GM18870 (cell line): Measurements from ENCODE around the gene GALNT12.

Experiments
- ATAC-seq: cut with Tn5 transposase; IDR thresholded peaks from one replicate; pipeline ENCODE4 v1.9.1; 2021; ENCODE audit warnings: moderate library complexity; ENCODE audit not compliant: unreplicated experiment

The GALNT12 gene

GRCh38 chr9:98801561-98801960 lies 5.9 kb upstream of the GALNT12 start:
- ATAC-seq: no peak

DNA sequence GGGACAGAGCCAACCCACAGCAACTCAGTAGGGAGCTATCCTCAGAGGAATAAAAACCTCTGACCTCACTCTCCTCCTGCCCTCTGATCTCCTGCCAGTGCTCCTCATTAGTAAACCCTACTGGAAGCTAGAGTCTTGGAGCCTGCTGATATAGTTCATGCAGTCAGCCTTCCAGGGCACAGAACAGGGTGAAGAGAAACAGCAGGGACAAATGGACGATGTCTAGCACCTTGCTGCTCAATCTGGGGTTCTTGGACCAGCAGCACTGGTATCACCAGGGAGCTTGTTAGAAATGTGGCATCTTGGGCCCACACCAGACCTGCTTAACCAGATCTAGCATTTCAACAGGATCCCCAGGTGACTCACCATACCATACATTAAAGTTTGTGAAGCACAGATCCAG lies 5.5 kb upstream of the GALNT12 start:
- ATAC-seq: no peak

- no peak for ATAC-seq
Measured at GRCh38 chr9:98804083-98804482, 3.4 kb upstream of the GALNT12 start.

GRCh38 chr9:98805506-98806272 lies 1.8 kb upstream of the GALNT12 start:
- ATAC-seq: no peak

DNA sequence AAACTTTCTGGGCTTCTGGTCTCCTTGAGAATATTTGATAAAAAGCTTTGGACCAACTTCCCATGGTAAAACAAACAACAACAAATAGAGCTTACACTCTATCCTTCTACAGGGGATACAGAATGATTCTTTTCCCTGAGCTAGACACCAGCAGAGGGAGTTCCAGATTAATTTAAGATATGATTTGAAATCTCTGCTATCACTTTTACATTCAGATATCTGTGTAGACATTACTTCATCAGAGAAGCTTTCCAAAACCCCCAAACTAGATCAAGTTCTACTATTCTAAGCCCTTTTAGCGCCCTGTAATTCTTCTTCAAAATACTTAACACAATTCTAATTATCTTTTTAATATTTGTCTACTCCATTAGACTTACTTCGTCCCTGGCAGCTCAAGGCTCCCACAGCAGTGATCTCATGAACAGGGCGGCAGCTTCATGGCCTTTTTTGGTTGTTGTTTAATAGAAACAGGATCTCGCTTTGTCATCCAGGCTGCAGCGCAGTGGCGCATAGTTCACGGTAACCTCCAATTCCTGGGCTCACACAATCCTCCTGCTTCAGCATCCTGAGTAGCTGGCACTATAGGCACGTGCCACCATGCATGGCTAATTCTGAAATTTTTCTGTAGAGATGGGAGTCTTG lies 955 bp upstream of the GALNT12 start:
- ATAC-seq: no peak

DNA sequence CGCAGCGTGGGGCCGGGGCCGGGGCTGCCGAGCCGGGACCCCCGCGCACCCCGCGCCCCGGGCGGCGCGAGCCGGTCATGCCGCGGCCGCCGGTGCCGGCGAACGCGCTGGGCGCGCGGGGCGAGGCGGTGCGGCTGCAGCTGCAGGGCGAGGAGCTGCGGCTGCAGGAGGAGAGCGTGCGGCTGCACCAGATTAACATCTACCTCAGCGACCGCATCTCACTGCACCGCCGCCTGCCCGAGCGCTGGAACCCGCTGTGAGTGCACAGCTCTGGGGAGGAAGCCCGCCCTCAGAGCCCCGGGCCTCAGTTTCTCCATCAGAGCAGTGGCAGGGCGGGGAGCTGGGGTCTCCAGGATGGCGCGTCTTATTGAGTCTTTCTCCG lies 335 bp downstream of the GALNT12 start:
- ATAC-seq: no peak

- no peak for ATAC-seq
Measured at GRCh38 chr9:98808411-98808815, 943 bp downstream of the GALNT12 start.

GRCh38 chr9:98808875-98809274 lies 1.4 kb downstream of the GALNT12 start:
- no peak for ATAC-seq

- no peak for ATAC-seq
Measured at GRCh38 chr9:98809311-98810101, 2.0 kb downstream of the GALNT12 start.

- no peak for ATAC-seq
Measured at GRCh38 chr9:98810102-98810842, 2.8 kb downstream of the GALNT12 start.

- no peak for ATAC-seq
Measured at GRCh38 chr9:98811051-98811650, 3.7 kb downstream of the GALNT12 start.

DNA sequence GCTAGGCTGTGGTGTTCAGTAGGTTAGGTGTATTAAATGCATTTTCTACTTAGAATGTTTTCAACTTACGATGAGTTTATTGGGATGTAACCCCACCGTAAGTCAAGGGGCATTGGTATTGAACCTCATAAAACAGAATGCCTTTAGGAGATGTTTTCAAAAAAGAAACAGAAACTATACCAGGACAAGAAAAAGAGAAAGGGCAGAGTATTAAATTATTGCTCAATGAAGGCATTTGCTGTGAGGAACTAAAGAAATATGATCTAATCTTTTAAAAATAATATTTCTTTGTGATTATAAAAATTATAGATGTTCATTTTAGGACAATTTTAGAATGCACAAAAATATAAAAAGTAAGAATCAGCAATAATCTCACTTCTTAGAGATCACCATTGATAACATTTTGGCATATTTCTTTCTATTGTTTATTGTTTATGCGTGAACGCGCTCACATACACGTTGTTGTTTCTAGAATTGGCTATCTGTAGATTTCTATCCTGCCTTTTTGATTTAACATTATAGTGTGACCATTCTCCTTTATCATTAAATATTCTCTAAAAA lies 8.0 kb downstream of the GALNT12 start:
- no peak for ATAC-seq

GRCh38 chr9:98818764-98819163 lies 11.3 kb downstream of the GALNT12 start:
- ATAC-seq: no peak

GRCh38 chr9:98819231-98819630 lies 11.8 kb downstream of the GALNT12 start:
- ATAC-seq: no peak

DNA sequence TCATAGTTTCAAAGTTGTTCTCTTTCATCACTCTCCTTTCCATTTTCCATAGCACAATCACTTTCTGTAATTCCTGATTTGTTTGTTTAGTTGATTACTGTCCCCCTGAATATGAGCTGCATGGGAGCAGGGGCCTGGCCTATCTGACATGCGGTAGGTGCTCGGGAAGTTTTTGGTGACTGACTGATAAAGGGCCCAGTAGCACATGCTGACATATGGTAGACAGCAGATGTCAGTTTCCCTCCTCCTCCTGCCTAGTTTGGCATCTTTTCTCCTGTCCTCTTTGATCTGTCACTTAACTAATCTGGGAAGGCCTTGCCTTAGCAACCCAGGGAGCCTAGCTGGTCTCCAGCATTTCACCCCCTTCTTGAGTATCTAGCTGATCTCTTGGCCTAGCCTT lies 14.4 kb downstream of the GALNT12 start:
- no peak for ATAC-seq

- no peak for ATAC-seq
Measured at GRCh38 chr9:98822661-98823060, 15.2 kb downstream of the GALNT12 start.

- ATAC-seq: no peak
Measured at GRCh38 chr9:98823666-98824334, 16.3 kb downstream of the GALNT12 start.

GRCh38 chr9:98825414-98825813 lies 17.9 kb downstream of the GALNT12 start:
- no peak for ATAC-seq

DNA sequence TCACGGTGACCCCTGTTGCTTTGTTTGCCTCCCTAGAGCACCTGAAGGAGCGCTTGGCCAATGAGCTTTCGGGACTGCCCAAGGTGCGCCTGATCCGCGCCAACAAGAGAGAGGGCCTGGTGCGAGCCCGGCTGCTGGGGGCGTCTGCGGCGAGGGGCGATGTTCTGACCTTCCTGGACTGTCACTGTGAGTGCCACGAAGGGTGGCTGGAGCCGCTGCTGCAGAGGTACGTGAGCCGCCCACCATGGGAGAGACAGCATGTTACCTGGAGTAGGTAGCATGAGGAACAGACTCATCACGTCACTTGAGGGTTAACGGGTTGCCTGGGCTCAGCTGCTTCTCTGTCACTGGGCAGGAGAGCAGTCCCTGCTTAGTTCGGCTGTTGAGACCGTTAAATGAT lies 19.2 kb downstream of the GALNT12 start:
- ATAC-seq: no peak

DNA sequence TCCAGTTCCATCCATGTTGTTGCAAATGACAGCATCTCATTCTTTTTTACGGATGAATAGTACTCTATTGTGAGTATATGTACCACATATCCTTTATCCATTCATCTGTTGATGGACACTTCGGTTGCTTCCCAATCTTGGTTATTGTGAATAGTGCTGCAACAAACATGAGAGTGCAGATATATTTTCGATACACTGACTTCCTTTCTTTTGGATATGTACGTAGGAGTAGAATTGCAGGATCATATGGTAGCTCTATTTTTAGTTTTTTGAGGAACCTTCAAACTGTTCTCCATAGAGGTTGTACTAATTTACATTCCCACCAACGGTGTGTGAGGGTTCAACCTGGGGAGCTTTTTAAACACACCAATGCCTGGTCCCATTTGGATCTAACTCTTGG lies 22.3 kb downstream of the GALNT12 start:
- no peak for ATAC-seq
